ACC112 (cell line): Measurements from ENCODE around the gene AFF2.

Experiments
- H2AFZ ChIP-seq: fragments of 200-600 bp; sonication (generic); one replicate; pipeline ENCODE4 v1.6.0; 2017; ENCODE audit warnings: antibody characterized with exemption, low read length; ENCODE audit not compliant: unreplicated experiment
- H3K27ac ChIP-seq: fragments of 200-600 bp; sonication (generic); 2 replicates; pipeline ENCODE4 v1.5.1; 2014; ENCODE audit warnings: low read depth, mild to moderate bottlenecking, antibody characterized with exemption, low read length, moderate library complexity
- H3K27me3 ChIP-seq: fragments of 200-600 bp; sonication (generic); 2 replicates; pipeline ENCODE4 v1.6.1; 2014; ENCODE audit warnings: mild to moderate bottlenecking, antibody characterized with exemption, low read length, moderate library complexity, mixed read lengths; ENCODE audit not compliant: insufficient read depth
- H3K36me3 ChIP-seq: fragments of 200-600 bp; sonication (generic); 2 replicates; pipeline ENCODE4 v1.6.1; 2016; ENCODE audit warnings: mild to moderate bottlenecking, antibody characterized with exemption, low read length, moderate library complexity, mixed read lengths; ENCODE audit not compliant: insufficient read depth
- H3K4me1 ChIP-seq: fragments of 200-600 bp; sonication (generic); one replicate; pipeline ENCODE4 v1.6.1; 2016; ENCODE audit warnings: low read length, mixed read lengths; ENCODE audit not compliant: insufficient read depth, unreplicated experiment, control insufficient read depth
- H3K4me3 ChIP-seq: fragments of 200-600 bp; sonication (generic); 2 replicates; pipeline ENCODE4 v1.5.1; 2014; ENCODE audit warnings: mild to moderate bottlenecking, low read depth, low read length
- H3K79me2 ChIP-seq: fragments of 200-600 bp; sonication (generic); one replicate; pipeline ENCODE4 v1.6.0; 2016; ENCODE audit warnings: low read length; ENCODE audit not compliant: control insufficient read depth, unreplicated experiment, insufficient read depth

AFF2 gene

DNA sequence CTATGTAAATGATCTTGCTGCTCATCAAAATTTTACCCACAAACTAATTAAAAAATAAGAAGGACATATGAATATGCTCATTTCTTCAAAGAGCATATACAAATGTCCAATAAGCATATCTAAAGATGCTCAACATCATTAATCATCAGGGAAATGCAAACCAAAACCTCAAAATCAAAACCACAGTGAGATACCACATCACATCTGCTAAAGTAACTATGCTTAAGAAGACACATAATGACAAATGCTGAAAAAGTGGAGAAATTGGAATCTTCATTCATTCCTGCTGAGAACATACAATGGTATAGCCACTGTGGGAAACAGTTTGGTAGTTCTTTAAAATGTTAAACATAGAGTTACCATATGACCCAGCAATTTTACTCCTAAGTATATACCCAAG is 81.9 kb downstream of the AFF2 start:
- no peaks in the 10 kb centered on the region for H3K79me2 ChIP-seq
- H3K4me3 ChIP-seq = no peak overlapping the region
- no peaks in the 10 kb centered on the region for H3K27me3 ChIP-seq
- no peaks in the 10 kb centered on the region for H3K4me1 ChIP-seq
- no peak overlapping the region for H2AFZ ChIP-seq
- H3K27ac ChIP-seq = no peak overlapping the region
- no peaks in the 10 kb centered on the region for H3K36me3 ChIP-seq

GRCh38 chrX:148588649-148589310 is 88.4 kb downstream of the AFF2 start:
- Histone ChIP-seq H3K27ac (no peak overlapping the region), H3K79me2 (no peaks in the 10 kb centered on the region), H3K4me3 (no peak overlapping the region), H3K4me1 (no peaks in the 10 kb centered on the region), H2AFZ (no peak overlapping the region), H3K36me3 (no peaks in the 10 kb centered on the region), H3K27me3 (no peaks in the 10 kb centered on the region)

- Histone ChIP-seq H3K79me2 (no peaks in the 10 kb centered on the region), H3K4me1 (no peaks in the 10 kb centered on the region)
Measured at GRCh38 chrX:148592595-148592994, 92.2 kb downstream of the AFF2 start.

GRCh38 chrX:148593146-148593545 is 92.7 kb downstream of the AFF2 start:
- Histone ChIP-seq H3K27ac (no peak overlapping the region), H2AFZ (no peak overlapping the region), H3K27me3 (no peaks in the 10 kb centered on the region), H3K36me3 (no peaks in the 10 kb centered on the region), H3K4me3 (no peak overlapping the region), H3K4me1 (no peaks in the 10 kb centered on the region), H3K79me2 (no peaks in the 10 kb centered on the region)

More at GRCh38 chrX:148592595-148592994, 92.2 kb downstream of the AFF2 start:
- Histone ChIP-seq H3K27me3 (no peaks in the 10 kb centered on the region), H3K4me3 (no peak overlapping the region), H2AFZ (no peak overlapping the region), H3K27ac (no peak overlapping the region), H3K36me3 (no peaks in the 10 kb centered on the region)

GRCh38 chrX:148593987-148594386 is 93.6 kb downstream of the AFF2 start:
- no peaks in the 10 kb centered on the region for H3K27me3 ChIP-seq
- H3K36me3 ChIP-seq = no peaks in the 10 kb centered on the region
- no peaks in the 10 kb centered on the region for H3K4me1 ChIP-seq
- no peak overlapping the region for H3K4me3 ChIP-seq
- H3K79me2 ChIP-seq = no peaks in the 10 kb centered on the region
- H2AFZ ChIP-seq = no peak overlapping the region
- H3K27ac ChIP-seq = no peak overlapping the region

- no peaks in the 10 kb centered on the region for H3K79me2 ChIP-seq
- no peaks in the 10 kb centered on the region for H3K27me3 ChIP-seq
- no peaks in the 10 kb centered on the region for H3K36me3 ChIP-seq
- no peaks in the 10 kb centered on the region for H3K4me1 ChIP-seq
- H3K4me3 ChIP-seq = no peak overlapping the region
- no peak overlapping the region for H2AFZ ChIP-seq
- H3K27ac ChIP-seq = no peak overlapping the region
Measured at GRCh38 chrX:148599404-148599803, 99.0 kb downstream of the AFF2 start.

DNA sequence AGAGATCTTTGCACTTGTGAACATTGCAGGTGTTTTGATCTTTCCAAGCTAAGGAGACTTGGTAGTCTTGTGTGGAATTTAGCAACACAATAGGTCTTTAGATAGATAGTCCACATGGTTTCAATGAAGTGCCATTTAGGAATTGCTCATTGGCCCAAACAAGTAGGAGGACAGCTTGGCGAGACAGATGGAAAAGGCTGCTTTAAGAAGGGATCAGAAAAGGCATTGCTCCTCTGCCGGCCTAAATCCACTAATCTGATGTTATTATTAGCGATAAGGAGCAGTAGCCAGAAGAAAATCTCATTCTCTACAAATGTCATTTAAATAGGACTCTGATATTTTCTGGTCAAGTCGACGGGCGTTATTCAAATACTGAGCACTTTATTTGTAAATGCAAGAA is 99.7 kb downstream of the AFF2 start:
- no peak overlapping the region for H2AFZ ChIP-seq
- H3K27me3 ChIP-seq = no peaks in the 10 kb centered on the region
- H3K4me3 ChIP-seq = no peak overlapping the region
- no peaks in the 10 kb centered on the region for H3K79me2 ChIP-seq
- H3K4me1 ChIP-seq = no peaks in the 10 kb centered on the region
- no peaks in the 10 kb centered on the region for H3K36me3 ChIP-seq
- no peak overlapping the region for H3K27ac ChIP-seq

- H2AFZ ChIP-seq = no peak overlapping the region
- H3K4me1 ChIP-seq = no peaks in the 10 kb centered on the region
- H3K79me2 ChIP-seq = no peaks in the 10 kb centered on the region
- H3K4me3 ChIP-seq = no peak overlapping the region
- no peaks in the 10 kb centered on the region for H3K36me3 ChIP-seq
- no peak overlapping the region for H3K27ac ChIP-seq
- no peaks in the 10 kb centered on the region for H3K27me3 ChIP-seq
Measured at GRCh38 chrX:148600581-148600980, 100.2 kb downstream of the AFF2 start.

DNA sequence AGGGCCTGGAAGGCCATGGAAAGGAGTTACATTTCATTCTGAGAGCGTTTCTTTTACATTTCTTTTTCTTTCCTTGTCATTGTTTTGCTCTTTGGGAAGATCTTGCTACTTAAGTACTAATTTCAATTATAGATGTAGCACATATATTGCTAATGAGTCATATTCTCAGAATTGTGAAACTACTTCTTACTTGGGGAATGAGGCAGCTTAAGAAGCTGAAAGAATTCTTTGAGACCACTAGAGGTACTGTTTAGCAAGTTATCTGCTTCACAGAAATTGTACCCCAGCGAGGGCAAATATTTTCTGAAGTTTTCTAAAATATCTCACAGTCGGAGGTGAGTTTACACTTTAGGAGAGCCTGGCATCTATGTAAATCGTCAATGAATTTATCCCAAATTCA is 100.6 kb downstream of the AFF2 start:
- H3K4me3 ChIP-seq = no peak overlapping the region
- no peaks in the 10 kb centered on the region for H3K36me3 ChIP-seq
- H3K27ac ChIP-seq = no peak overlapping the region
- H3K79me2 ChIP-seq = no peaks in the 10 kb centered on the region
- no peaks in the 10 kb centered on the region for H3K27me3 ChIP-seq
- H2AFZ ChIP-seq = no peak overlapping the region
- H3K4me1 ChIP-seq = no peaks in the 10 kb centered on the region

- Histone ChIP-seq H3K27ac (no peak overlapping the region), H3K36me3 (no peaks in the 10 kb centered on the region), H3K27me3 (no peaks in the 10 kb centered on the region), H3K4me1 (no peaks in the 10 kb centered on the region), H3K79me2 (no peaks in the 10 kb centered on the region), H3K4me3 (no peak overlapping the region), H2AFZ (no peak overlapping the region)
Measured at GRCh38 chrX:148609515-148610327, 109.3 kb downstream of the AFF2 start.

DNA sequence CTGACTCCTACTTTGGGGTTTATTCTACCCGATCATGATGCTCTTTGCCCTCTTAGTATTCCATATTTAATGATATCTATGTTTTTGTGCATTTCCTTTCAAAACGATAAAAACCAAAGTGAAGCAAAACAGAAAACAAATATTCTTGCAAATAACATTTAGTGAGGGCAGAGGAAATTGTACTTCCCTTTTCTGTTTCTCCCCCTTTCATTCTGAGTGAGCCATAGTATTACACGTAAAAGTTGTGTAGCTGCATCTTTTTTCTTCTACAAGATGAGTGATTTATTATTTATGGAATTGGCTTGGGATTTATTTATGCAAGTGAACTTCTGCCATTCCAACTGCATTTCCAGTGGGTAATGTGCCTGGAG is 109.9 kb downstream of the AFF2 start:
- no peak overlapping the region for H3K27ac ChIP-seq
- H3K4me3 ChIP-seq = no peak overlapping the region
- no peaks in the 10 kb centered on the region for H3K79me2 ChIP-seq

More for the DNA sequence above, 109.9 kb downstream of the AFF2 start:
- Histone ChIP-seq H3K4me1 (no peaks in the 10 kb centered on the region), H3K36me3 (no peaks in the 10 kb centered on the region), H3K27me3 (no peaks in the 10 kb centered on the region), H2AFZ (no peak overlapping the region)
